Measurements from ENCODE around the gene TMEM266.

Gene TMEM266

GRCh38 chr15:76177491-76178040, 117.8 kb downstream of the TMEM266 start:
- Histone ChIP-seq H3K27me3 (ENCODE audit: control insufficient read depth in 2 of 2, insufficient read depth in 2 of 2, low read length in 2 of 2) (peaks cover 8 to 27% of the 10 kb centered on the region in 2 donors), H3K9ac (ENCODE audit: low read depth in 1 of 2, low read length in 2 of 2) (no peak overlapping the region), H3K4me1 (ENCODE audit: control insufficient read depth in 2 of 2, insufficient read depth in 2 of 2, low read length in 2 of 2) (no peaks in the 10 kb centered on the region), H3K9me3 (ENCODE audit: control insufficient read depth in 2 of 2, low read length in 2 of 2) (no peaks in the 10 kb centered on the region), H3K36me3 (ENCODE audit: control insufficient read depth in 2 of 2, insufficient read depth in 2 of 2, low read length in 2 of 2) (no peaks in the 10 kb centered on the region), H3K4me3 (ENCODE audit: low read length in 2 of 2) (no peak overlapping the region), H3K27ac (ENCODE audit: low read depth in 2 of 2, low read length in 2 of 2) (no peak overlapping the region)

- H3K27ac ChIP-seq (ENCODE audit: low read depth in 2 of 2, low read length in 2 of 2): no peak overlapping the region
- H3K9ac ChIP-seq (ENCODE audit: low read depth in 1 of 2, low read length in 2 of 2): no peak overlapping the region
- no peaks in the 10 kb centered on the region for H3K4me1 ChIP-seq (ENCODE audit: control insufficient read depth in 2 of 2, insufficient read depth in 2 of 2, low read length in 2 of 2)
- H3K36me3 ChIP-seq (ENCODE audit: control insufficient read depth in 2 of 2, insufficient read depth in 2 of 2, low read length in 2 of 2): no peaks in the 10 kb centered on the region
- H3K4me3 ChIP-seq (ENCODE audit: low read length in 2 of 2): no peak overlapping the region
- peaks cover 8 to 27% of the 10 kb centered on the region in 2 donors for H3K27me3 ChIP-seq (ENCODE audit: control insufficient read depth in 2 of 2, insufficient read depth in 2 of 2, low read length in 2 of 2)
- no peaks in the 10 kb centered on the region for H3K9me3 ChIP-seq (ENCODE audit: control insufficient read depth in 2 of 2, low read length in 2 of 2)
Observed at GRCh38 chr15:76178296-76179000, 118.7 kb downstream of the TMEM266 start.

DNA sequence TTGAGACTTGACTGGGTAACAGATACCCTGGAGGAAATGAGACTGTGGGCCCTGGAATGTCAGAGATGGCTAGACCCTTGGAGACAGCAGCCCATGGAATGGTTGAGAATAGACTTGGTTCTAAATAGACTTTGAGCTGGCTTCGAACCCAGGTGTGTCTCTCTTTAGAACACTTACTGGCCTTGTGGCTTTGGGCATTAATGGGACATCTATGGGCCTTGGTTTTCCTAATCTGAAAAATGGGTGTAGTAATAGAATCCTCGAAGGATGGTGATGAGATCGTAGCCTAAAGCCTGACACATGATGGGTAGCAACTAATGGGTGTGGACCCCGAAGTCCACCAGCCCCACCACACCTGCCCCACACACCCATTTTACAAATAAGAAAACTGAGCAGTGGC, 119.2 kb downstream of the TMEM266 start:
- no peak overlapping the region for H3K9ac ChIP-seq (ENCODE audit: low read depth in 1 of 2, low read length in 2 of 2)
- H3K27ac ChIP-seq (ENCODE audit: low read depth in 2 of 2, low read length in 2 of 2): no peak overlapping the region
- no peaks in the 10 kb centered on the region for H3K36me3 ChIP-seq (ENCODE audit: control insufficient read depth in 2 of 2, insufficient read depth in 2 of 2, low read length in 2 of 2)

GRCh38 chr15:76180321-76180720, 120.5 kb downstream of the TMEM266 start:
- Histone ChIP-seq H3K4me3 (ENCODE audit: low read length in 2 of 2) (no peak overlapping the region), H3K4me1 (ENCODE audit: control insufficient read depth in 2 of 2, insufficient read depth in 2 of 2, low read length in 2 of 2) (no peaks in the 10 kb centered on the region), H3K27ac (ENCODE audit: low read depth in 2 of 2, low read length in 2 of 2) (no peak overlapping the region), H3K36me3 (ENCODE audit: control insufficient read depth in 2 of 2, insufficient read depth in 2 of 2, low read length in 2 of 2) (no peaks in the 10 kb centered on the region), H3K27me3 (ENCODE audit: control insufficient read depth in 2 of 2, insufficient read depth in 2 of 2, low read length in 2 of 2) (peaks cover 11 to 32% of the 10 kb centered on the region in 2 donors), H3K9ac (ENCODE audit: low read depth in 1 of 2, low read length in 2 of 2) (no peak overlapping the region), H3K9me3 (ENCODE audit: control insufficient read depth in 2 of 2, low read length in 2 of 2) (no peaks in the 10 kb centered on the region)

More for the DNA sequence above, 119.2 kb downstream of the TMEM266 start:
- Histone ChIP-seq H3K9me3 (ENCODE audit: control insufficient read depth in 2 of 2, low read length in 2 of 2) (no peaks in the 10 kb centered on the region), H3K4me1 (ENCODE audit: control insufficient read depth in 2 of 2, insufficient read depth in 2 of 2, low read length in 2 of 2) (no peaks in the 10 kb centered on the region), H3K4me3 (ENCODE audit: low read length in 2 of 2) (no peak overlapping the region), H3K27me3 (ENCODE audit: control insufficient read depth in 2 of 2, insufficient read depth in 2 of 2, low read length in 2 of 2) (peaks cover 8 to 32% of the 10 kb centered on the region in 2 donors)

- Histone ChIP-seq H3K4me3 (ENCODE audit: low read length in 2 of 2) (no peak overlapping the region), H3K27me3 (ENCODE audit: control insufficient read depth in 2 of 2, insufficient read depth in 2 of 2, low read length in 2 of 2) (peaks cover 11 to 32% of the 10 kb centered on the region in 2 donors), H3K9me3 (ENCODE audit: control insufficient read depth in 2 of 2, low read length in 2 of 2) (no peaks in the 10 kb centered on the region), H3K9ac (ENCODE audit: low read depth in 1 of 2, low read length in 2 of 2) (no peak overlapping the region), H3K27ac (ENCODE audit: low read depth in 2 of 2, low read length in 2 of 2) (no peak overlapping the region), H3K4me1 (ENCODE audit: control insufficient read depth in 2 of 2, insufficient read depth in 2 of 2, low read length in 2 of 2) (no peaks in the 10 kb centered on the region), H3K36me3 (ENCODE audit: control insufficient read depth in 2 of 2, insufficient read depth in 2 of 2, low read length in 2 of 2) (no peaks in the 10 kb centered on the region)
Observed at GRCh38 chr15:76181705-76182107, 121.9 kb downstream of the TMEM266 start.

DNA sequence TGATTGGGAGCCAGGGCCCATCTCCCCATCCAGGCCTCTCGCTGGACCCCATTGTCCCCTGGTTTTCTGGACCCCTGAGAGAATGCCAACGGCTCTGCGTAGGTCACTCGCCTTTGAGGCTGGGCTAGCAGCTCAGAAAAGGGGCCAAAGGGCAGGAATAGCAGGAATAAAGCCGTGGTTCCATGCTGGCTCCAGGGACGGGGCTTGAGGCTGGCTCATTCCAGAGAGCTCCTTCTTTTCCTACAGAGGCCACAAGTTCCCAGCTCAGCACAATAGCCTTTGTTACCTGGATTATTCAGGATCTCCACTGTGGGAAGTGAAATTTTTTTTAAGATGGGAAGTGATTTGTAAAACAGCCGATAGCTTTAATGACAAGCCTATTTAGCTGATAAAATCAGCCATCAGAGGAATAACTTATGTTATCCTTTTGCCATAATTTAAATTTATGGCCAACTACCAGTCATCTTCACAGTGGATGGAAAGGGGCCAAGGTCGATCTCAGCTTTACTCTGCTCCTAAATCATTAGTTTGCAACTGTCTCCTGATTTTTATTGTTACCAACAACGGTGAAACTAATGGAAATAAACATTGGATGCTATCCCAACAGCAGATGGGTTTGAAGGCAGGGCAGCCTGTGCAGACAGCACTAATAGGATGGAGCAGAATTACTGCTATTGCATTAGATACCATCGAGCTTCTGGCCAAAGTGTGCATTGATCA, 124.3 kb downstream of the TMEM266 start:
- H3K9ac ChIP-seq (ENCODE audit: low read depth in 1 of 2, low read length in 2 of 2): no peak overlapping the region
- H3K36me3 ChIP-seq (ENCODE audit: control insufficient read depth in 2 of 2, insufficient read depth in 2 of 2, low read length in 2 of 2): no peaks in the 10 kb centered on the region
- H3K27me3 ChIP-seq (ENCODE audit: control insufficient read depth in 2 of 2, insufficient read depth in 2 of 2, low read length in 2 of 2): peaks cover 15% of the 10 kb centered on the region in 2 donors
- no peaks in the 10 kb centered on the region for H3K9me3 ChIP-seq (ENCODE audit: control insufficient read depth in 2 of 2, low read length in 2 of 2)
- no peak overlapping the region for H3K27ac ChIP-seq (ENCODE audit: low read depth in 2 of 2, low read length in 2 of 2)
- H3K4me1 ChIP-seq (ENCODE audit: control insufficient read depth in 2 of 2, insufficient read depth in 2 of 2, low read length in 2 of 2): no peaks in the 10 kb centered on the region
- H3K4me3 ChIP-seq (ENCODE audit: low read length in 2 of 2): no peak overlapping the region

- peaks cover 13 to 19% of the 10 kb centered on the region in 2 donors for H3K27me3 ChIP-seq (ENCODE audit: control insufficient read depth in 2 of 2, insufficient read depth in 2 of 2, low read length in 2 of 2)
- no peaks in the 10 kb centered on the region for H3K9me3 ChIP-seq (ENCODE audit: control insufficient read depth in 2 of 2, low read length in 2 of 2)
- H3K4me1 ChIP-seq (ENCODE audit: control insufficient read depth in 2 of 2, insufficient read depth in 2 of 2, low read length in 2 of 2): no peaks in the 10 kb centered on the region
- no peak overlapping the region for H3K4me3 ChIP-seq (ENCODE audit: low read length in 2 of 2)
- no peaks in the 10 kb centered on the region for H3K36me3 ChIP-seq (ENCODE audit: control insufficient read depth in 2 of 2, insufficient read depth in 2 of 2, low read length in 2 of 2)
- no peak overlapping the region for H3K27ac ChIP-seq (ENCODE audit: low read depth in 2 of 2, low read length in 2 of 2)
- H3K9ac ChIP-seq (ENCODE audit: low read depth in 1 of 2, low read length in 2 of 2): no peak overlapping the region
Observed at GRCh38 chr15:76184650-76185035, 124.9 kb downstream of the TMEM266 start.

GRCh38 chr15:76185716-76186115, 125.9 kb downstream of the TMEM266 start:
- Histone ChIP-seq H3K9ac (ENCODE audit: low read depth in 1 of 2, low read length in 2 of 2) (no peak overlapping the region), H3K9me3 (ENCODE audit: control insufficient read depth in 2 of 2, low read length in 2 of 2) (no peaks in the 10 kb centered on the region), H3K36me3 (ENCODE audit: control insufficient read depth in 2 of 2, insufficient read depth in 2 of 2, low read length in 2 of 2) (no peaks in the 10 kb centered on the region), H3K4me3 (ENCODE audit: low read length in 2 of 2) (no peak overlapping the region), H3K27me3 (ENCODE audit: control insufficient read depth in 2 of 2, insufficient read depth in 2 of 2, low read length in 2 of 2) (peaks cover 13 to 26% of the 10 kb centered on the region in 2 donors), H3K4me1 (ENCODE audit: control insufficient read depth in 2 of 2, insufficient read depth in 2 of 2, low read length in 2 of 2) (peaks cover 4 to 6% of the 10 kb centered on the region in 2 donors), H3K27ac (ENCODE audit: low read depth in 2 of 2, low read length in 2 of 2) (no peak overlapping the region)

DNA sequence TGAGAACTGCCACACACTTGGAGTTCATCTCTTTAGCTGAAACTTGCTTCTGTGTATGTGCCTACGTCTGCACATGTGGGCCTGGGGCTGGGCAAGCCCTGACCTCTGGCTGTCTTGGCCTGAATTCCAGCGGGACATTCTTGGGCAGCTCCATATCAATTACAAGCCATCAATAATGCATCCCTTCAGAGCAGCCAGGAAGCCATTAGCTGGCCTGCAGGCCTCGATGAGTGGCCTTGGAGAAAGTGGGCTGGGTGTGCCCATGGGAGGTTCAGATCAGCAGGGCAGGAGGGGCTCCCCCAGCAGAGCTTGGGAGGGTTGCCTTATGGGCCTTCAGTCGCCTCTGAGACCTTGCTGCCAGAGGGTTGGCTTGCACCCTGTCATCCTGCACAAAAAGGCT, 127.4 kb downstream of the TMEM266 start:
- H3K27ac ChIP-seq (ENCODE audit: low read depth in 2 of 2, low read length in 2 of 2): no peak overlapping the region
- no peaks in the 10 kb centered on the region for H3K9me3 ChIP-seq (ENCODE audit: control insufficient read depth in 2 of 2, low read length in 2 of 2)
- peaks cover 10 to 13% of the 10 kb centered on the region in 2 donors for H3K4me1 ChIP-seq (ENCODE audit: control insufficient read depth in 2 of 2, insufficient read depth in 2 of 2, low read length in 2 of 2)
- H3K9ac ChIP-seq (ENCODE audit: low read depth in 1 of 2, low read length in 2 of 2): no peak overlapping the region
- no peak overlapping the region for H3K4me3 ChIP-seq (ENCODE audit: low read length in 2 of 2)
- no peaks in the 10 kb centered on the region for H3K36me3 ChIP-seq (ENCODE audit: control insufficient read depth in 2 of 2, insufficient read depth in 2 of 2, low read length in 2 of 2)
- H3K27me3 ChIP-seq (ENCODE audit: control insufficient read depth in 2 of 2, insufficient read depth in 2 of 2, low read length in 2 of 2): peaks cover 8 to 20% of the 10 kb centered on the region in 2 donors

- H3K4me3 ChIP-seq (ENCODE audit: low read length in 2 of 2): no peak overlapping the region
- no peaks in the 10 kb centered on the region for H3K36me3 ChIP-seq (ENCODE audit: control insufficient read depth in 2 of 2, insufficient read depth in 2 of 2, low read length in 2 of 2)
- no peak overlapping the region for H3K9ac ChIP-seq (ENCODE audit: low read depth in 1 of 2, low read length in 2 of 2)
- no peak overlapping the region for H3K27ac ChIP-seq (ENCODE audit: low read depth in 2 of 2, low read length in 2 of 2)
- peaks cover 3 to 20% of the 10 kb centered on the region in 2 donors for H3K27me3 ChIP-seq (ENCODE audit: control insufficient read depth in 2 of 2, insufficient read depth in 2 of 2, low read length in 2 of 2)
- peaks cover 10 to 13% of the 10 kb centered on the region in 2 donors for H3K4me1 ChIP-seq (ENCODE audit: control insufficient read depth in 2 of 2, insufficient read depth in 2 of 2, low read length in 2 of 2)
- H3K9me3 ChIP-seq (ENCODE audit: control insufficient read depth in 2 of 2, low read length in 2 of 2): no peaks in the 10 kb centered on the region
Observed at GRCh38 chr15:76189106-76189505, 129.3 kb downstream of the TMEM266 start.

Measured in mucosa of rectum (tissue), 2 donors.